Type B pancreatic cell (in vitro differentiated cells): Measurements from ENCODE around the gene SCN8A. TPM values are rescaled to one million over a fixed set of nuclear protein-coding genes. Genes with fewer than 3 reads are reported as not detected.

Experiments
- DNase-seq: peaks from one replicate; pipeline ENCODE4 v3.0.0; 2021; ENCODE audit warnings: mixed read lengths; ENCODE audit not compliant: unreplicated experiment; ENCODE audit errors: extremely low spot score
- H3K27ac Mint-ChIP-seq: 2 replicates; pipeline ENCODE4 v1.8.0; 2021; ENCODE audit warnings: mild to moderate bottlenecking, mixed read lengths
- H3K27me3 Mint-ChIP-seq: 2 replicates; pipeline ENCODE4 v1.8.0; 2021; ENCODE audit warnings: mixed read lengths
- H3K36me3 Mint-ChIP-seq: 2 replicates; pipeline ENCODE4 v1.8.0; 2021; ENCODE audit warnings: mixed read lengths
- H3K4me1 Mint-ChIP-seq: one replicate; pipeline ENCODE4 v1.8.0; 2021; ENCODE audit warnings: mixed read lengths; ENCODE audit not compliant: unreplicated experiment
- H3K4me3 Mint-ChIP-seq: 2 replicates; pipeline ENCODE4 v1.8.0; 2021; ENCODE audit warnings: mild to moderate bottlenecking, mixed read lengths
- H3K9me3 Mint-ChIP-seq: 2 replicates; pipeline ENCODE4 v1.8.0; 2021; ENCODE audit warnings: mixed read lengths
- CTCF ChIP-seq: fragments of 200-600 bp; sonication (generic); conservative IDR thresholded peaks from 2 replicates; pipeline ENCODE4 v1.5.0; 2021; ENCODE audit warnings: antibody characterized with exemption, mild to moderate bottlenecking
- total RNA-seq: library from RNA; stranded (reverse); gene quantifications from 2 replicates; pipeline ENCODE4 v1.2.1, GENCODE V29; 2021; ENCODE audit warnings: low replicate concordance

Gene SCN8A
- total RNA-seq, 1 donor from 2014 or later: 3.9 TPM

- TF ChIP-seq CTCF: no peak
- no peak for DNase-seq
- no peaks in the 10 kb centered on the region for H3K27me3 Mint-ChIP-seq
- H3K36me3 Mint-ChIP-seq: no peaks in the 10 kb centered on the region
- no peak overlapping the region for H3K27ac Mint-ChIP-seq
- peaks cover 6% of the 10 kb centered on the region for H3K4me1 Mint-ChIP-seq
- H3K4me3 Mint-ChIP-seq: no peak overlapping the region
- peaks cover 12% of the 10 kb centered on the region for H3K9me3 Mint-ChIP-seq
Observed at GRCh38 chr12:51635346-51635745, 44.3 kb downstream of the SCN8A start.

- Mint-ChIP-seq H3K9me3 (peaks cover 12% of the 10 kb centered on the region), H3K27ac (no peak overlapping the region), H3K4me3 (no peak overlapping the region), H3K4me1 (peaks cover 5% of the 10 kb centered on the region), H3K27me3 (no peaks in the 10 kb centered on the region), H3K36me3 (no peaks in the 10 kb centered on the region)
- DNase-seq: no peak
- TF ChIP-seq CTCF: no peak
Observed at GRCh38 chr12:51636581-51636980, 45.5 kb downstream of the SCN8A start.

- Mint-ChIP-seq H3K27ac (no peak overlapping the region), H3K36me3 (no peaks in the 10 kb centered on the region), H3K4me1 (peaks cover under 1% of the 10 kb centered on the region), H3K4me3 (no peak overlapping the region), H3K9me3 (peaks cover 12% of the 10 kb centered on the region), H3K27me3 (no peaks in the 10 kb centered on the region)
- TF ChIP-seq CTCF: no peak
- DNase-seq: no peak
Observed at GRCh38 chr12:51636986-51637385, 46.0 kb downstream of the SCN8A start.

GRCh38 chr12:51639361-51639760 lies 48.3 kb downstream of the SCN8A start:
- Mint-ChIP-seq H3K36me3 (no peaks in the 10 kb centered on the region), H3K4me3 (no peak overlapping the region), H3K4me1 (no peaks in the 10 kb centered on the region), H3K9me3 (peaks cover 12% of the 10 kb centered on the region), H3K27me3 (no peaks in the 10 kb centered on the region), H3K27ac (no peak overlapping the region)
- DNase-seq: no peak
- no peak for TF ChIP-seq CTCF

GRCh38 chr12:51642286-51642685 lies 51.3 kb downstream of the SCN8A start:
- no peaks in the 10 kb centered on the region for H3K4me1 Mint-ChIP-seq

More at GRCh38 chr12:51642286-51642685, 51.3 kb downstream of the SCN8A start:
- Mint-ChIP-seq H3K9me3 (peaks cover 7% of the 10 kb centered on the region), H3K27me3 (no peaks in the 10 kb centered on the region), H3K4me3 (no peak overlapping the region), H3K36me3 (no peaks in the 10 kb centered on the region), H3K27ac (no peak overlapping the region)
- TF ChIP-seq CTCF: no peak
- no peak for DNase-seq
